ENCODE data around the gene OPCML.

- no peak for TF ChIP-seq EZH2 (IDR thresholded peaks at IDR 0.05; ENCODE audit: borderline replicate concordance, insufficient read depth, low read depth, low read length, poor library complexity, severe bottlenecking)
- TF ChIP-seq CTCF (IDR thresholded peaks at IDR 0.05), result no peak
Measured at GRCh38 chr11:132728026-132728425, 804.3 kb downstream of the OPCML start.
